ENCODE results near the gene SLC22A13.
"Not testable (repeated sequence)": the region's sequence is repeated elsewhere in the genome, so short reads cannot be mapped to it uniquely, and the experiment has no call there.

The SLC22A13 gene

GRCh38 chr3:38265604-38266307 lies at the start of gene SLC22A13:
Gene SLC22A13 (plus strand): TSS chr3:38265812. CDS start chr3:38265861, 49 bp downstream.
- no peak for DNase-seq

GRCh38 chr3:38219609-38220197 lies 45.9 kb upstream of the SLC22A13 start:
- DNase-seq: no peak

GRCh38 chr3:38221005-38221404 lies 44.6 kb upstream of the SLC22A13 start:
- no peak for DNase-seq

GRCh38 chr3:38222032-38222634 lies 43.5 kb upstream of the SLC22A13 start:
- DNase-seq: no peak

- no peak for DNase-seq
These were observed 41.3 kb upstream of the SLC22A13 start for GRCh38 chr3:38224357-38224756.

- DNase-seq: peak; percentile 11
These were observed 39.3 kb upstream of the SLC22A13 start for GRCh38 chr3:38226273-38226672.

GRCh38 chr3:38227989-38228388 lies 37.6 kb upstream of the SLC22A13 start:
- peak; percentile 7 for DNase-seq

GRCh38 chr3:38229036-38229435 lies 36.6 kb upstream of the SLC22A13 start:
- no peak for DNase-seq

GRCh38 chr3:38232701-38233100 lies 32.9 kb upstream of the SLC22A13 start:
- DNase-seq: no peak

- DNase-seq: no peak
These were observed 30.1 kb upstream of the SLC22A13 start for GRCh38 chr3:38235466-38235865.

GRCh38 chr3:38238416-38239008 lies 27.1 kb upstream of the SLC22A13 start:
- DNase-seq: no peak

- not testable (repeated sequence) for DNase-seq
These were observed 22.8 kb upstream of the SLC22A13 start for GRCh38 chr3:38242812-38243211.

GRCh38 chr3:38245930-38246329 lies 19.7 kb upstream of the SLC22A13 start:
- no peak for DNase-seq

- peak; percentile 79 for DNase-seq
These were observed 18.1 kb upstream of the SLC22A13 start for GRCh38 chr3:38247366-38248035.

GRCh38 chr3:38250198-38250597 lies 15.4 kb upstream of the SLC22A13 start:
- DNase-seq: no peak

GRCh38 chr3:38251197-38251596 lies 14.4 kb upstream of the SLC22A13 start:
- no peak for DNase-seq

- no peak for DNase-seq
These were observed 11.9 kb upstream of the SLC22A13 start for GRCh38 chr3:38253704-38254103.

GRCh38 chr3:38254872-38255271 lies 10.7 kb upstream of the SLC22A13 start:
- DNase-seq: no peak

- DNase-seq: no peak
These were observed 10.0 kb upstream of the SLC22A13 start for GRCh38 chr3:38255627-38256026.

- DNase-seq: no peak
These were observed 8.0 kb upstream of the SLC22A13 start for GRCh38 chr3:38257583-38257982.

GRCh38 chr3:38260474-38260873 lies 5.1 kb upstream of the SLC22A13 start:
- DNase-seq: no peak

- no peak for DNase-seq
These were observed 1.2 kb upstream of the SLC22A13 start for GRCh38 chr3:38264353-38264771.

- no peak for DNase-seq
These were observed 833 bp upstream of the SLC22A13 start for GRCh38 chr3:38264779-38265178.
